GM19455 (cell line): Measurements from ENCODE around the gene GAS6.
"Not testable (repeated sequence)": the region's sequence is repeated elsewhere in the genome, so short reads cannot be mapped to it uniquely, and the experiment has no call there.

ENCODE experiments used
- ATAC-seq: cut with Tn5 transposase; IDR thresholded peaks from one replicate; pipeline ENCODE4 v1.9.1; 2021; ENCODE audit not compliant: unreplicated experiment

Gene GAS6

DNA sequence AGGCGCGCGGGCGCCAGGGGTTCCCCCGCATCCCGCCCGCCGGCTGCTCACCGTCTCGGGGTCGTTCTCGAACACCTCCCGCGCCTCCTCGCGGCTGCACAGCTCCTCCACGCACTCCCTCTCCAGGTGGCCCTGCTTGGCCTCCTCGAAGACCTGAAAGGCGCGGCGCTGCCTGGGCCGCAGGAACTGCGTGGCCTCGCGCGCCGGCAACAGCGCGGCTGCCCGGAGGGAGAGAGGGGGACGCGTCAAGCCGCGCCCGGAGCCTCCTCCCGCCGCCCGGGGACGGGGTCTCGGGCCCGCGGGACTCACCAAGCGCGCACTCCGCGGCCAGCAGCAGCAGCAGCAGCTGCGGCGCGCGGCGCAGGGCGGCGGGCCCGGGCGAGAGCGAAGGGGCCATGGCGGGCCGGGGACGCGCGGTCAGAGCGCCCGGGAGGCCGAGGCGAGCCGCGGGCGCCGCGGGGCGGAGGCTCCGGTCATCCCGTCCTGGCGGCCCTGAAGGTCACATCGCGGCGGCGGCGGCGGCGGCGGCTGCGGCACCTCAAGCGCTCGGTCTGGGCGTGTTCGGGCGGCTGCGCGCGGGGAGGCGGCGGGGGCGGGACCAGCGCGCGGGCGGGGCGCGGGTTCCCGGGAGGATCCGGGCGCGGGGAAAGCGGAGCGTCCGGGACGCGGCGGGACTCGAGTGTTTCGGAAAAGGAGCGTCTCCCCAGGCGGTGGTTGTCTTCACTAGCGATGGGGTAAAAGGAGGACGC lies at the start of gene GAS6:
Gene GAS6, minus strand, starts transcription at position 553 of the 749 bp plus-strand sequence. Its CDS starts 156 bp downstream, at position 397.
- ATAC-seq, result no peak

DNA sequence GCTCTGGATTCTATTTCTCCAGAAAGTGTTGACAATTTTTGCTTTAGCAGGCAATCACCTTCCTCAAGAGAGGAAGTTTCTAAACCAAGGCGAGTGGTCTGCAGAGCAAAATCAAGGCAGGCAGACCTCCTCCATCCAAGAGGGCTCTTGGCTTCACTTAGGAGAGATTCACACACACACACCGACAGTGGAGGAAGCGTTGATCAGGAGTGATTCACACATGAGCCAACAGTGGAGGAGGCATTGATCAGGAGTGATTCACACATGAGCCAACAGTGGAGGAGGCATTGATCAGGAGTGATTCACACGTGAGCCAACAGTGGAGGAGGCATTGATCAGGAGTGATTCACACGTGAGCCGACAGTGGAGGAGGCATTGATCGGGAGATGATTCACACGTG lies 49.5 kb upstream of the GAS6 start:
- ATAC-seq, result not testable (repeated sequence)

DNA sequence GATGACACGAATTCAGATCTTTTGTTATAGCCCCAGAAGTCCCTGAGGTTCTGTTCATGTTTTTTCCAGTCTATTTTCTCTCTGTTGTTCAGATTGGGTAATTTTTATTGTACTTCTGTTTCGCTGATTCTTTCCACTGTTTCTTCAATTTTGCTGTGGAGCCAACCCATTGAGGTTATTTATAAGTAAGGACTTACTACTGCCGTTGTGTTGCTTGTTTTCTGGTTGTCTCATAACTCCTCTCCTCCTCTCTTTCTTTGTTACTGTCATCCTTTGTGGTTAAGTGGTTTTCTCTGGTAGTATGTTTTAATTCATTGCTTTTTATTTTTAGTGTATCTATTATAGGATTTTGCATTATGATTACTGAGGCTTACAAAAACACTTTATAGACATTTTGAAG lies 48.7 kb upstream of the GAS6 start:
- ATAC-seq, result no peak

DNA sequence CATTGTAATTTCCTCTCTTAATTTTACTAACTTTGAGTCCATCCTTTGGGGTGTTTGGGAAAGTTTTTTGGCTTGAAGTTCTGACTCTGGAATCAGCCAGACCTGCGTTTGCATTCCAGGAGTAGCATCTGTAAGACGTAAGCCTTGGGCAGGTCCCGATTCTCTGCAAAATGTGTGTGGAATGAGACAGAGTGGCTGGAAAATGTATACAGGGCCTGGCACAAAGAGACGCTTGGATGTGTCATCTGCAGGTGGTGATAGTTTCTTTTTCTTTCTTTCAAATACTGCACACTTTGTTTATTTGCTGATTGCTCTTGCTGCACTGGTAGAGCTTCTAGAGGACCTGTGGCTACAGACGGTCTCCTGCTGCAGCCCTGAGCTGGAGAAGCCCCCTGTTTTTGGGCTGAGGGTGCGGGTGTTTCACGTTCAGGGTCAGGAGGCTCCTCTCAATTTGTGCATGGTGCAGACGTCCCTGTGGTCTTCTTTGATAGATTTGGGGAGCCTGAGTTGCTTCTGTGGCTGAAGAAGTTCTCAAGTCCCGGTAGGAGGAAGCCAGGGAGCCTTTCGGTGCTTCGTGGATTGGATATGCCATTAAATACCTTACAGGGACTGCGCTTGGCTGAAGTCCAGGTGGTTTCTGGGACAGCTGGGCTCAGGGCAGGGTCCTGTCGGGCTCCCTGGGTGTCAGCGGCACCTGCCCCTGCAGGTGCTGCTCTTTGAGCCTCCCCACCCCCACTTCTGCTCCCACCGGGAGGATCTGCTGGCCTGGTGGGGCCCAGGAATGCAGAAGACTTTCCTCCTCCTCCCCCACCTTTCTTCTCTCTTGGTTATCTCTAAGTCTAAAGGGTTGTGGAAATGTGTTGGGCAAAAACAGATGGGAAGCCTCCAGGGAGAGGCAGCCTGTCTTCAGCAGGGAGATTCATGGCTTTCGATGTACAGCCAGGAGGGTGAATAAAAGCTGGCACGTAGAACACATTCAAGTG lies 44.0 kb upstream of the GAS6 start:
- ATAC-seq, result no peak

DNA sequence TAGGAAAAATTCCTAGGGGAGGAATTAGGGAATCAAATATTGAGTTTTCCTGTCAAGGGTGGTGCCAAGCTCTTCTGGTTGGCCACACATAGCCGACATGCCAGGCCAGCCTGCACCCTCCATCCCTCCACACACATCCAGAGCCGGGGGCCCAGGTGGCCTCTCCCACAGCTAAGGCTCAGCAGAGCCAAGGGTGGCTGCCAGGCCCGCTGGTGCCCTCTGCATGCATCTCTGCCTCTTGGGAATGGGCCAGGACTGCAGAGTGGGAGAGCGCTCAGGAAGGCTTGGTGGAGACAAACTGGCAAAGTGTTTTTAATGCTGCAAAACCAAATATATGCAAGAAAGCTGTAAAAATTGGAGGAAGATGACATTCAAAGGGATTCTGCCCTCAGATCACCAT lies 42.7 kb upstream of the GAS6 start:
- no peak for ATAC-seq

DNA sequence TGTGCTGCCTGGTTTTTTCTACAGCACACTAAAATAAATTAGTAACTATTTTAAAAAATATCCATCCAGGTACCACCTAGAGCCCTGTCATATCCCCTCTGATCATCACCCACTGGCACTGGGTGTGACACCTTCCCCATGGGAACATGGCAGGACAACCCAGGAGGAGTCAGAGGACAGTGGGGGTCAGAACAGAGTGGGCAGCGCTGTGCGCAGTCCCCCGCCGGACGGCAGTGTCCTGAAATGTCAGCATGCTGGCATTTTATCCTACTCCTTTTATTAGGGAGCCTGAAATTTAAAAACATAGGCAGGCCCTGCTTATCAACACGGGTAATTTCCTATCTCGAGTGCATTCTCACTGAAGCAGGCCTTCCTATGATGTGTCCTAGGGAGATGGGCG lies 42.1 kb upstream of the GAS6 start:
- no peak for ATAC-seq

DNA sequence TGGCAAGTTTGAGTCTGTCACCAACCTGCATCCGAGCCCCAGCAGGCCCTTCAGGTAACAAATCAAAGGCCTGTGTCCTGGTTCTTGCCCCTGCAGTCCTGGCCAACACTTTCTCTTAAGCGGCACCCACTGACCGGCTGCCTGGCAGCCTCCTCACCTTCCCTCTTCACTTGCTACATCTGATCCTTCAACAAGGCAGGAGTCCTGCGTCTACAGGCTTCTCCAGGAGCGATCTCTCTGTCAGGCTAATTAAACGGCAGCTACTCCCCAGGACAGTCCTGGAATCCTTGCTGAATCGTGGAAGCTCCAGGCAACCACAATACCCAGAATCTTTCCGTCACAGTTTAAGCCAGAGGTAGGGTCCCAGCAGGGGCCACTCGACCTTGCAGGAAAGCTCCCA lies 41.1 kb upstream of the GAS6 start:
- no peak for ATAC-seq

DNA sequence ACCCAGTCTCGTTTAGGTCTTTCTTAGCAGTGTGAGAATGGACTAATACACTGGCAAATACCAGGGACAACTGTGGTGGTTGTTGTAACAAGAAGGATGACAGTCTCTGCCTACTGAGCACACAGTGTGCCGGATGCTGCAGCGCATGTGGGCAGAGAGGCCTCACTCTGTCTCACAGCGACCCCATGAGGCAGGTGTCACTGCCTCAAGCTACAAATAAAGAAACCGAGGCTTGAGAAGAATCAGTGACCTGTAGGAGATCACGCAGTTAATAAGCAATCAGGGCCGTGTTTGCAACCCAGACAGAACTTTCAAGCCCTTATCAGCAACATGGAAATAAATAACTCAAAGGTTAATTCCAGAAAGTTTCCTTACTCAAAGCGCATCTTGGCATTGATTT lies 40.5 kb upstream of the GAS6 start:
- ATAC-seq, result no peak

DNA sequence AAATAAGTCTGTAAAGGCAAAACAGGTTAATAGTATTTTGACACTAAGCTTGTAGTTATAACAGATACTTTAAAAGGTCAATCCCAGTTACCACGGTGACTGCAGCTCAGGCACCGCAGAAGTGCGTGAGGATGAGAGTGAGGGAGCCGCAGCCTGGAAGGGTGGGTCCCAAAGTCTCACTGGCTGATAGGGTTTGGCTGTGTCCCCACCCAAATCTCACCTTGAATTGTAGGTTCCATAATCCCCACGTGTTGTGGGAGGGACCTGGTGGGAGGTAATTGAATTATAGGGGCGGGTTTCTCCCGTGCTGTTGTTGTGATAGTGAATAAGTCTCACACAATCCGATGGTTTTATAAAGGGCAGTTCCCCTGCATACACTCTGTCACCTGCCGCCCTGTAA lies 40.0 kb upstream of the GAS6 start:
- ATAC-seq, result no peak

DNA sequence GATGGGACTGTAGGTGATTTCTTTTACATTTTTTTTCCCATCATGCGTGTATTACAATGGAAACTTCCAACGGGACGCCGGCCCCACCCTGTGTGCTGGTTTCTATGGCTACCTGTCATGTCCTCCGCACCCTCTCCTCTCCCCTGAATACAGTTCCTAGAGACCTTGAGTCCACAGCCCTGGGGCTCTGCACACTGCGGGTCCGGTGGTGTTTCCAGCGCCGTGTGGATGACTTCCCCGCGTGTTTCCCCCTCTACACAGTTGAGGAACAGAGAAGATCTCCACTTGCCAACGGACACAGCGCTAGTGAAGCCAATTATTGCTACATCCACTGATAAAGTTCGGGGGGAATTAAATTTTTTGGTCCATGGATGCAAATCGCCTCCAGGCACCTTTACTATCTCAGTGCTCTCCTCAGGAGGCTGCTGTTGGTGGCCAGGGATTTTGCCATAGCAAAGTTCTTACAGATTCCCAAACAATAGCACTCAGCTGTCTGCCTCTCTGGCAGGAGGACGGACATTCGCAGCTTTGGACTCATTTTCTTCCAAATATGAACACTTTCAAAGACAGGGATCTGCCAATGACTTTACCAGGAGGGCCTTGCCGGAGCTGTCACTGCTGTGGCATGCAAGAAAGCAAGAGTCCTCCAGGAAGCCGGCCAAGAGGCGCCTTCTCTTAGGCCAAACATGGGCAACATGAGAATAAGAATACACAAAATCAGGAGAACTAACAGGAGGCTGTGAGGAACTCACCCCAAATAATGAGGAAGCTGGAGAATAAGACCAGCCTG lies 39.3 kb upstream of the GAS6 start:
- no peak for ATAC-seq

DNA sequence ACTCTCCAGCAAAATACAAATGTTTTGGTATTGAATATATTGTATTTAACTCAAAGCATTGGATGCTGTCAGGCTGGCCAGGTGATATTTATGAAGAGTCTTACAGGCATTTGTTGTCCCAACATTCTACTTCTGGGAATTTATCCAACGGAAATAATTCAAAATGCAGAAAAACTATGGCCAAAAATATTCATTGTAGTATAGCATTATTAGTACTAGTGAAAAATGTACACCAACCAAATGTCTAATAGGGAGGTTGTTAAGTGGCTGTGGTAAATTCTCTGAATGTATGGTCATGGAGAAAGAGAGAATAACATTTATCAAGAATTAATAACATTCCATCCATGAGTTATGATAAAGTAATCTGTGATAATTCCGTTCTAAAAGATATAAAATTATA lies 38.6 kb upstream of the GAS6 start:
- ATAC-seq, result no peak

DNA sequence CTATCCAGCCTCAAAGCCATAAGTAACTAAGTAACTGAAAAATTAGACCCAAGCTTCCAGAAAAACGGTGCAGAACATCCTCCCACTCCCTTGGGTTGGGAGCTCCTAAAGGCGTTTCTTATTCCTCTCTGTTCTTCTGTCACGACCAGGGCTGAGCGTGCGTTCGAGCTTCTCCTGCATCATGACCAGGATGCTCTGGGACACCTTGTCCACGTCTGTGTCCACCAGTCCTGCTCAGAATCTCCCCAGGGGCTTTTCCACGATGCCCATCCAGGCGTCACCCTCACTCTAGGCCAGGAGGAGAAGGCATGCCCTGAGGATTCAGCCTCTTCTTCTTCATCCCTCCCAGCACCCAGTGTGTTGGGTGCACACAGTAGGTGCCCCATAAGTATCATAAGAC lies 37.8 kb upstream of the GAS6 start:
- no peak for ATAC-seq

DNA sequence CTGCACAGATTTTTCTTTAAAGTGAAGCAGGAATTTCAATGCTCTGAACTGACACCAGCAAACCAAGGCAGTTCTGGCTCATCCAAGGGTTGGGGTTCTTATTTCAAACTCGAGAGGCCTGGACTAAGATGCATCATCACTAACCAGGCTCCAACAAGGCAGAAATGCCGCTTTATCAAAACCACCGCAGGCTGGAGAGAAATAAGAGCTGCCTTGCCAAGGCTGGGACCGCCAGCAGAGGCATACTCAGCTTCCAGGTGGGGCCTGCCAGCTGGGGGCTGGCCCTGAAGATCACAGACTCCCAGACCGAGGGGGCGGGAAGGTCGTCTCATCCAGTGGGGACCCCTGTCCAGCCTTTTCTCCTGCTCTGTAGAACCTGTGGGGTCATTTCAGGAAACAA lies 37.4 kb upstream of the GAS6 start:
- ATAC-seq, result no peak

DNA sequence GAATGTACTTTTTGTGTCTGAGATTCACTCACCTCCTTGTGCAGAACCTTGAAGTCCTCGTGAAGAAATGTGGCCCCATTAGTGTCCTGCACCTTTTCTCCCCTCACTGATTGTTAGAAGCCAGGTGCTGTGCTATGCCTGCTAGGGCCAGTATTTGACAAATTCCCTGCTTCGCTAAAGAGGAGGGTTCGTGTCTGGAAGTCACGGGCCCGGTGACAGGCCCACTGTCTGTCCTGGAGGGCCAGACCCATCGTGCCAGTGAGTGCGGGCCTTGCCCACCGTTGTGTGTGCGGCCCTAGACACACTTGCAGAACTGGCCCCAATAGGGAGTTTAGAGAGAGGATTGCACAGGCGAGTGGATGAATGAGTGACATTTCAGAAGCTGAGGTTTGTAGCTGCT lies 36.8 kb upstream of the GAS6 start:
- no peak for ATAC-seq

DNA sequence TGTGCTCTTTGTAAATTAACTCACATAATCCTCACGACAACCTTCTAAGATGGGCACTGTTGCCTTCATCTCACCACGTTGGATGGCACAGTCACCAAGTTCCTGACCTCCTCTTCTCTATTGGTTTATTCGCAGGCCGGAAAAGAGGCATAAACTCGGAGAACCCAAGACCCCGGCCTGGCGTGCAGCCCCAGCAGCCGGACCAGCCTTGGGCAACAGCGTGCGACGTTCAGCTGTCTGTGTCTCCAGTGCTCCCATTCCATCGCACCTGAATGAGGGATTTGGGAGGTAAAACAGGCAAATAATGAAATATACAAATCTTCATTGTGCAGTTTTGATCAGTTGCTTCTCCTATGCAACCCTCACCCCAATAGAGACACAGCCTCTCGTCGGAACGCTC lies 34.5 kb upstream of the GAS6 start:
- ATAC-seq, result no peak

DNA sequence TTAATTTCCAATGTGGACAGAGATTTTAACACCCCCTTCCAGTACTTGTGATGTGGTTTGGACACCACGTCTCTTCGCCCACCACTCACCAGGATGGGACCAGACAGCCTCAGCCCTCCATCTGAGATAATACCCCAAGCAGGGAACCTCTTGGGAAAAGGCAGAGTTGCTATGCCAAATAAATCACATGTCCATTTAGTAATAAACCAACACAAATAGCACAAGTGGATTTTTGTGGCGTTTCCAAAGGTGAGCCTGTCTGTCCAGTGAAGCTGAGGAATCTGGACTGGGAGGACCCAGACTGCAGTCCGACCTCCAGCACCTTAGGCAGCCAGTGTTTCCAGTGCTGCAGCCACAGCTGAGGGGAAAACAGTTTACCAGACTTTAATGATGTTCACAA lies 34.1 kb upstream of the GAS6 start:
- ATAC-seq, result no peak

DNA sequence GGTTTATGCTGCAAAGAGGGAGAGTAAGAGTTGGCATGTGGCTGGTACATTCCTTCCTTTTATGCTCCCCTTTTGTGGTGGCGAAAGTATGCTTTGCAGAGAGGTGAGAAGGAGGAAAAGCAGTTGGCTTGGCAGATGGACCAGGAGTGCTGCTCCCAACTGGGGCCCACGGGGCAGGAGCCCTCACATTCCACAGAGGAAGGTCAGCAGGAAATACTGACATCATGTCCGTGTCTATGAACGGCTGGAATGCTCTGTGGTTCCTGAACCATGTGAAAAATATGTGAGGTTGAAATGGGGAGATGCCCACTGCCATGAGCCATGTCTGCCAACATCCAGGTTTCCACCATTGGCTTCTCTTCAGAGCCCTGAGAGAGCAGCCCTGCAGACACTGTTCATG lies 33.3 kb upstream of the GAS6 start:
- ATAC-seq, result no peak

DNA sequence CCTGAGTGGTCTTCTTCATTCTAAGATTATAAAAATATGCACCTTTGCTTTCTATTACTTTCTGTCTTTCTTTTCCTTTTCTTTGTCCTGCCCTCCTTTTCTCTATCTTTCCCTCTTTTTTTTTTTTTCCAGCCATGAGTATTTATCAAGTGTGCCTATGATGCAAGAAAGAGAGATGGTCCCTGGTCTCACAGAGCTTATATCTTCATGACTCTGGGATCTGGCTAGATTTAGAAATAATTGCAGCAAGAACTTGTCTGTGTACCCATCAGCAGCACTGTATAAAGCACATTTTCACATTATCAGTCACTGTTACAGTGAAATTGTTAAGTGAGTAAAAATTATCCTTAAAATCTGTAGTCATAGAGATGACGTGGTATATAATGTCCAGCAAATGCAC lies 31.6 kb upstream of the GAS6 start:
- no peak for ATAC-seq

DNA sequence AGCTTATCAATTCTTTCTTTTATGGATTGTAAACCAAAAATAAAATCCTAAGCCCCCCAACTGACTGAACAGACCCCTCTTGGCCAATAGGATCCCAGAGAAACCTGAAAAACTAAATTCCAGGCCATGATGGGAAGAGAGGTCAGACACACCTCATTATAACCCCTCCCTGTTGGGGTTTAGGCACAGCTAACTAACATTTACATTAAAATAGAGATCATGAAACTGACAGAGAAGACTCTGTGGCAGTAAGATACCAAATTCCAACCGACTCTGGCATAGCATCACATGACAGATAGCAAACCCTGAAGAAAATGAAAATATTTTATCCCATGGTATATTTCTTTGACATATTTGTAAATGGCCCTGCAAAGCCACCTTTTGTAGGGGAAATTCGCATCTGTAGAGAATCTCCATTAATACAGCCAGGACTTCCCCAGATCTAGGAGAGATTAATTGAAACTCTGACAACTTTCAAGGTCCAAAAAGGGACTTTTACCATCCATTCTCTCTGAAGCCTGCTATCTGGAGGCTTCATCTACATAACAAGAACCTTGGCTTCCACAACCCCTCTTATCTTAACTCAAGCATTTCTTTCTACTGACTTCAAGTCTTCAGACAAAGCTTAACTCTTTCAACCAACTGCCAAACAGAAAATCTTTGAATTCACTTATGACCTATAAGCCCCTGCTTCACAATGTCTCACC lies 27.1 kb upstream of the GAS6 start:
- no peak for ATAC-seq

DNA sequence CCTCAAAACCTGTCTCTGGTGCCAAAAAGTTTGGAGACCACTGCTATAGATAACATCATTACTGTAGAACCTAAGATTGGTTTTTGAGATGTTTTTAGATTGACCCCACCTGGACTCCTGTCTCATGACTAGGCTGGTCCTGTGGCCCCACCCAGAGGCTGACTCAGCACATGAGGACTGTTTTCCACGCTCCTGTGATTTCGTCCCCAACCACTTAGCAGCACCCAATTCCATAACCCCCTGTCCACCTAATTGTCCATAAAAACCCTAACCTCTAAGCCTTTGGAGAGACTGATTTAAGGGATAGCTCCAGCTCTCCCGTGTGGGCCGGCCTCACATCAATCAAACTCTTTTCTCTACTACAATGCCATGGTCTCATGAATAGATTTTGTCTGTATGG lies 25.6 kb upstream of the GAS6 start:
- no peak for ATAC-seq
